ENCODE results near the gene STBD1.
"Not testable (repeated sequence)": the region's sequence is repeated elsewhere in the genome, so short reads cannot be mapped to it uniquely, and the experiment has no call there.

DNA sequence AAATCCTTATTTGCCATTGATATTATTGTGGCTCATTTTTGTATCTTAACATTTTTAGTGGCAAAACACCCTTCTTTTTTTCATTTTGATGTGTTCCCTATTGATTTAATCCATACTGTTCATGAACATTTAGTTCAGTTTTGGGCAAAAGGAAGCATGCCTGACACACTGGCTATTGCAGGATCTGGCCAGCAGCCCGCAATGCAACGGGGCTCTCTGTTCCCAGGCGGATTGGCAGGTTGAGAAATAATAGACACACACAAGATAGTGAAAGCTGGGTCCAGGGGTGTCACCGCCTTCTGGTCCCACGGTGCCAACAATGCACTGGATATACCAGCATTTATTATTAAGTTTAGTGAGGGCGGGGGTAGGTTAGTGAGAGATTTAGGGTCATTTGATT, 24.9 kb upstream of the STBD1 start:
- TF ChIP-seq EZH2 (IDR thresholded peaks at IDR 0.05; ENCODE audit: insufficient read depth, poor library complexity, severe bottlenecking); EZH2phosphoT487 (IDR thresholded peaks at IDR 0.05; ENCODE audit: insufficient read depth, low read depth): not testable (repeated sequence)
